Renal cortex interstitium (tissue), 3 donors: ENCODE measurements around the gene SOBP. TPM values are rescaled to one million over a fixed set of nuclear protein-coding genes. Genes with fewer than 3 reads are reported as not detected.

Source experiments
- polyA plus RNA-seq, 3 donors: library from polyadenylated mRNA; unstranded; fragments of 120-200 nt; gene quantifications; one replicate each; pipeline ENCODE4 v1.2.1, GENCODE V29; 2013; ENCODE audit not compliant: insufficient read length in 3 of 3

Gene SOBP
- polyA plus RNA-seq, 3 donors, result 12.0 to 15.7 (median 14.6) TPM

Other genes starting within 250 kb of the SOBP start
- gene PDSS2, start 30.6 kb upstream of the SOBP start, polyA plus RNA-seq, result 10 to 100 TPM; 16.7 to 20.1 (median 18.1) TPM